NCI-H2029 treated with DMSO at 0.1 percent for 48 hours (cell line): ENCODE results near the gene PRR5L.
A peak's percentile ranks its signal among the peaks of the same experiment; 100 is the strongest.
"Not testable (repeated sequence)": the region's sequence is repeated elsewhere in the genome, so short reads cannot be mapped to it uniquely, and the experiment has no call there.

Source experiments
- DNase-seq: peaks from one replicate; lab custom pipeline; 2025; lab: John Stamatoyannopoulos, UW

The PRR5L gene

GRCh38 chr11:36498721-36499120 lies 202.6 kb downstream of the PRR5L start:
- no peak for DNase-seq

- no peak for DNase-seq
Measured at GRCh38 chr11:36499315-36499714, 203.2 kb downstream of the PRR5L start.

GRCh38 chr11:36500315-36500721 lies 204.2 kb downstream of the PRR5L start:
- DNase-seq, result no peak

- no peak for DNase-seq
Measured at GRCh38 chr11:36501236-36501635, 205.1 kb downstream of the PRR5L start.

GRCh38 chr11:36507824-36508489 lies 211.9 kb downstream of the PRR5L start:
- DNase-seq, result no peak

- no peak for DNase-seq
Measured at GRCh38 chr11:36508743-36509142, 212.7 kb downstream of the PRR5L start.

- no peak for DNase-seq
Measured at GRCh38 chr11:36509201-36509639, 213.1 kb downstream of the PRR5L start.

GRCh38 chr11:36509694-36510593 lies 213.9 kb downstream of the PRR5L start, which contains the start of gene TRAF6:
Gene TRAF6 (minus strand): TSS chr11:36510272. CDS start chr11:36501515, 8,757 bp downstream.
- DNase-seq, result peak; percentile 67

- DNase-seq, result no peak
Measured at GRCh38 chr11:36510594-36510942, 214.5 kb downstream of the PRR5L start.

- not testable (repeated sequence) for DNase-seq
Measured at GRCh38 chr11:36511062-36511461, 215.0 kb downstream of the PRR5L start.

GRCh38 chr11:36512016-36512415 lies 215.9 kb downstream of the PRR5L start:
- no peak for DNase-seq

- no peak for DNase-seq
Measured at GRCh38 chr11:36513965-36514364, 217.9 kb downstream of the PRR5L start.
